Cardiac atrium fibroblast (primary cell): ENCODE results near the gene LRRC37A3. TPM values are rescaled to one million over a fixed set of nuclear protein-coding genes. Genes with fewer than 3 reads are reported as not detected.

Source experiments
- total RNA-seq: library from RNA; depleted of rRNA; stranded (reverse); fragments of >200 nt; gene quantifications from 2 replicates; pipeline ENCODE4 v1.2.3, GENCODE V29; 2015

Gene LRRC37A3
- 2.1 and 7.2 TPM in 2 replicates for total RNA-seq

GRCh38 chr17:64919289-64920025, at the start of gene LRRC37A3:
LRRC37A3 (minus strand) TSS chr17:64919478; CDS start chr17:64897257, 22,221 bp downstream.

Other genes starting within 250 kb of the LRRC37A3 start
- 35.7 and 43.4 TPM in 2 replicates for gene GNA13, start 137.3 kb upstream of the LRRC37A3 start, total RNA-seq
- 2.5 and 4.5 TPM in 2 replicates for gene RGS9, start 217.9 kb upstream of the LRRC37A3 start, total RNA-seq